HG03196 (cell line): ENCODE results near the gene MEIS2.

ENCODE experiments used
- ATAC-seq: cut with Tn5 transposase; IDR thresholded peaks from one replicate; pipeline ENCODE4 v1.9.1; 2021; ENCODE audit not compliant: unreplicated experiment

MEIS2 gene

DNA sequence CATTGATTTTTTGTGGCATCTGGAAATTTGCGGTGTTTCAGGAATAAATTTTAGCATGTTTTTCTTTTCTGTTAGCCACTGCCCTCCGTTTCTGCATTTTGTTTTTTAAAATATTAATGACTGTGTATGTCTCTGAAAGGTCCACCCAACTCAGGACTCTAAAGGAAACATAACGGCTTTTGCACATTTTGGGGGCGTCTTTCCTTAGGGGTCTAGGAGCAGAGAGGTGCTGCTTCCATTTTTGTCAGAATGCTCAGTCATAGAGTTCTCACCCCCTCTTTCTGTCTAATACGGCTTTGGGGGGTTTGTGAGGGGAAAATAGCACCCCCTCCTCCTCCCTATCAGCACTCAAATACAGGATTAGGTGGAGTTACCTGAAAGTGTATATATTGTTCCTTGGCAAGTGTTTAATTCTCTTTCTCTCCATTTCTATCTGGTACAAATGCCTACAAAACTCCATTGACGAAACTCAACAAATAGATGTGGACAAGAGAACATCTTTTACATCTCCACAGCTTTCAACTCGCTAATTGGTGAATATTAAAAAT is 219.4 kb downstream of the MEIS2 start:
- no peak for ATAC-seq

- ATAC-seq, result no peak
Observed at GRCh38 chr15:36880224-36880912, 220.0 kb downstream of the MEIS2 start.

DNA sequence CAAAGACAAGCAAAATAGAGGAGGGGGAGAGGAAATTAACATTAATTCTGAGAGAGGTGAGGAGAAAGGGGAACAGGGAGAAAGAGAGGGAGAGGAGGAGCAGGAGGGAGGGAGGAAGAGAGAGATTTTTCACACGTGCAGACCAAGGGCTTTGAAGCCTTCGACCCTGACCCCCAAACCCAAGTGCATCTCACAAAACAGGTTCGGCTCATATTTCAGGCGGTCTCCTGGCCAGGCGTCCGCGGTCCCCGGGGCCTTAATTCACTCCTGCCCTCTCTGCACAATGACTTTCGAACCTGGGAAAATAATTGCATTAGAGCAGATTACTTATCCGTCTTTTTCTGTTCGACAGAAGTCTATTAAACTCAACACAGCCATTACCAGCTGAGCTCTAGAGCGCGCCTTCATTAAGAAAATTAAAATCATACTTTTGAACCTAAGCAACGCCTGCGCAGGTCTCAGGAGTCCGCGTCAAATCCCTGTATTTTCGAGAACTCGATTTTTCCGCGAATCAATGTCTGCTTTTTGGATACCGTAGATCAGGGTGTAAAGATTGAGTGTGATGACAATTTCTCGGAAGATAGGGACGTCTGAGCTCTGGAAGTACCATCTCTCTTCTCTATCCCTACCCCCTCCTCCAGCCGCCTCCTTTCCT is 220.7 kb downstream of the MEIS2 start:
- ATAC-seq, result no peak

DNA sequence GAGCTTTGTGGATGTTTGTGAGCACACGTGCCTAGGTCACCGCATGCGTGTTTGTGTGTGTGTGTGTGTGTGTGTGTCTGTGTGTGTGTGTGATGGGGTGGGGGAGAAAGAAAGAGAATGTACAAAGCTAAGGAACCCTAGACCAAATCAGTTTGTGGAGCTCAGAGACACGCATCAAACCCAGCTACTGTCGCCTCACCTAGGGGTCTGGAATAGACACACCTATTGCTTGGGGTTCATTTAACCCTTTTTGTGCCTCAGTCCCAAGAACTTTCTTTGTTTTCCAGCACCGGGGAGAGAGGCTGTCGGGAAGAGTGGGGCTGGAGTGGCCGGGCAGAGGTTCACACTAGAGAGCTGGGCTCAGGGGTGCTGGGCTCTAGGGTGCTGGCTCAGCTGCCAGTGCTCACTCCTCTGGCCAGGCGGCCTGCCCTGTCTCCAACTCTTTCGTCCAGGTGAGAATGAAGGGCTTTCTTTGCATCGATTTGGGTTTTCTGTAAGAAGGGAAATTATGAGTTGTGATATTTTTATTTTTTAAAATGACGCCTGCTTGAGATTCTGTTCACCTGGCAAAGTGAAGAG is 221.6 kb downstream of the MEIS2 start:
- no peak for ATAC-seq

DNA sequence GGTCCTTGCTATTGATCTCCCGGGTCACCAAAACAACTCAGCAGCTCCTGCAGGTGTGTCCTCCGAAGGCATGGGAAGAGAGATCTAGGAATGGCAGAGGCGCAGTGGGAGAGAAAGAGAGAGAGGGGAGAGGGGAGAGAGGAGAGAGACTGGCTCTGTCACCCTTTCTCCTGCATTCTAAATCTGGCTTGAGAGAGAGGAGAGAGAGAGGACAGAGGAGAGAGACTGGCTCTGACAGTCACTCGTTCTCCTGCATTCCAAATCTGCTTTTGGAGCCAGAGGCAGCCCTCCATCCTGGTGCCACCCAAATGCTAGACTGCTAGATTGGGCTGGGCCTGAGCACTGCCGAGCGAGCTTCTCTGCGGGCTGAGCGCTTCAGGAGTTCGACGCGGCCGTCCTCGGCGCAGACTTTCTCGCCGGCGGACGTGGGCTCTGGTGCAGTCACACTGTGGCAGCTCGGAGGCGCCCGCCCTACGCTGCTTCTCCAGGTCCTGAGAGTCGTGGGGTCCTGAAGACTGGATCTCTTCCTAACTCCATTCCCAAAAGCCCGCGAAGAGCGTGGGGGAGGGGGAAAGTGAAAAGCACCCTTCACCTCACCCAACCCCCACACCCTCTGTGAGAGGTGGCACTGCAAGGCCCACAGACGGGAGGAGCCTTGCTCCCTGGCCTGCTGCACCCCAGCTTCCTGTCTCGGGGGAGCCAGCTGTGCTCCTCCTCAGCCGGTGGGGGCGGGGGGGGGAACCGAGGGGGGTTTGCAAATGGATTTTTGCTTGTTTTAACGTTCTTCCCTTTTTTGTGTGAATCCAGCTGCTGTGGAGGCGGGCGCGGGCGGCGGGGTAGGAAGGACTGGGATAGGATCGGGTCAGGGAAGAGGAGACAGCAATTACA is 222.3 kb downstream of the MEIS2 start:
- ATAC-seq, result no peak

- no peak for ATAC-seq
Observed at GRCh38 chr15:36877294-36877693, 223.1 kb downstream of the MEIS2 start.

- ATAC-seq, result no peak
Observed at GRCh38 chr15:36875740-36876334, 224.5 kb downstream of the MEIS2 start.

DNA sequence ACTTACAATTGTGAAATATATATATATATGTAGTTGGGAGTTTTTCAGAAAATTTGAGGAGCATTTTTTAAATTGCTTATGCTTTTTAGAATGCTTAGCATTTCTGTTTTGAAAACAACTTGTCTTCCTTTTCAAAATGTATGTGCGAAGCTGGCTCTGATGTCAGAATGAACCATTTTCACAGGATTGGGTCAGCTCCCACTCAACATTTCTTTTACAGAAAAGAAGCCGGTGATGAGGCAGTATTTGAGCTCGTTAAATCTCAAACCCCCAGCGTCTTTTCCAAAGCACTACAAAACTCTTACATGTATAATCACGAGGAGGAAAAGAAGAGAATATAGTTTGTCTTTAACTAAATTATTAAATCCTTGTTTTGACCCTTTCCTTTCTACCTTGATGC is 225.4 kb downstream of the MEIS2 start:
- no peak for ATAC-seq

GRCh38 chr15:36867436-36867835 is 232.9 kb downstream of the MEIS2 start:
- no peak for ATAC-seq

- ATAC-seq, result no peak
Observed at GRCh38 chr15:36866896-36867295, 233.5 kb downstream of the MEIS2 start.

DNA sequence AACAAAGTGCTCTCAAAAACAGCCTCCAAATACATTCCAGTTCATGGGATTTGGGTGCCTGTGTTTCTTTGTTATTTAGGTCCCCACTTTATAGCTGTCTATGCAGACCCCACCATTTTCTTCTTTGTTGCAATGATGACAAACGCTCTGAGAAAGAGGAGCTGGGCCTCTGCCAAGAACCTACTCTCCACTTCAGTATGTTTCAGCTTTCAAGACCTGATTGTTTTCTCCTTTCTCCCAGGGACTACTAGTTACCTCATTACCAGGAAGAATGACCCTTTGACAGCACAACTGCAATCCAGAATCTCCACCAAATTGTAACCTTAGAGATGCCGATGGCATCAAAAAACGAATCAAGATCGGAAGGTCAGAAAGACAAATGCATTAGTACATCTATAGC is 236.8 kb downstream of the MEIS2 start:
- no peak for ATAC-seq

DNA sequence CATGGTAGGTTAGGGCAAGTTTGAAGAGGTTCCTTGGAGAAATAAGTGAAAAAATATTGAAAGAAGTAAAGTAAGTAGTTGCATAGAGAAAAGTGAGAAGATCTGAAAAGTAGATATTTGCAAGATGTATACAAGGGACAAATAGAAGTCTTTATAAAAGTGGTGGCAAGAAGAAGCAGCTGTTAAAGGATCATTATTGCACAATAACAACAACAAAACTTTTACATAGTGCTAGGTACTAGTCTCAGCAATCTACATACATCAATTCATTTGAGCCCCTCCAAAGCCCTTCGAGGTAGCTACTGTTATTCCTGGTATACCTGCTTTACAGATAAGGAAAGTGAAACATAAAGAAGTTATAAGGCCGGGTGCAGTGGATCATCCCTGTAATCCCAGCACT is 239.6 kb downstream of the MEIS2 start:
- ATAC-seq, result no peak

- no peak for ATAC-seq
Observed at GRCh38 chr15:36858423-36858822, 241.9 kb downstream of the MEIS2 start.

- no peak for ATAC-seq
Observed at GRCh38 chr15:36856339-36856973, 243.9 kb downstream of the MEIS2 start.

DNA sequence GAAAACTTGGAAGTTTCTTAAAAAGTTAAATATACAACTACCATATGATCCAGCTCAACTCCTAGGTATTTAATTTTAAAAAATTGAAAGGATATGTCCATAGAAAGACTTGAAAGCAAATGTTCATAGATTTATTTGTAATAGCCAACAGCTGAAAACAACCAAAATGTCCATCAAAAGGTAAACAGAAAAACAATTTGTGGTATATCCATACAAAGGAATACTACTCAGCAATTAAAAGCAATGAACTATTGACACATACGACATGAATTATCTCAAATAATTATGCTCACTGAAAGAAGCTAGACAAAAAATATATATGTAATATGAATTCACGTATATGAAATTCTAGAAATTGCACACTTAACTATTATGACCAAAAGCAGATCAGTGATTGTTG is 249.5 kb downstream of the MEIS2 start:
- no peak for ATAC-seq

DNA sequence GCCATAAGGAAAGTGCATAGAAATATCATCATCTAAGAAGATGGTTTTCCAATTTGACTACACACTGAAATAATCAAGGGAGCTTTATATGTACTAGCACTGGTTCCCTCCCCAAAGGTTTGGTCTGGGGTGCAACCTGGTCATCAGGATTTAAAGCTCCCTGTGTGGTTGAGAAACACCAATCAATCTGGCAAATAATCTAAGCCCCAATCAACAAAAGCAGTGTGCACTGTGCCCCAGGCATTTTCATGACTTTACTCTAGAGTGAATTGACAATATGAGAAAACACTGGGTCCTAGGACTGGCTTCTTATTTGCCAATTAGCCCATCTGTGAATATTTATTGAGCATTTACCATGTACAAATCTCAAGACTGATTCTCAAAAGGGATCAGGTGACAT is 255.1 kb downstream of the MEIS2 start:
- ATAC-seq, result no peak

GRCh38 chr15:36844534-36844998 is 255.8 kb downstream of the MEIS2 start:
- no peak for ATAC-seq

DNA sequence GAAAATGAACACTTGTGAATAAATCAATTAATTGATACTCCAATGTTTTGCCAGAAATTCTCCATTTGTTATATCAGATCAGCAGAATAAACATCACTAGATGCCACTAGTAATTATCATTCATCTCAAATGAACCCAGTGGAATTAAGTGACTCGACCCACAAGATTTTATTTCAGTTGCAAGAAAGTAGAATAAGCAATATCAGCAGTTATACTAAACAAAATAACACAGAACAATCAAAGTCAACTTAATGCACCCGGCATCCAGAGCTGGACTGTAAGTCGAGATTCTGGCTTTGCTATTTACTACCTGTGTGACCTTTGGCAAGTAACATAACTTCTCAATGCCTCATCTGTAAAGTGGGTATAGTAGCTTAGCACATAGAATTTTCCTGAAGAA is 256.5 kb downstream of the MEIS2 start:
- ATAC-seq, result no peak

GRCh38 chr15:36841193-36841592 is 259.2 kb downstream of the MEIS2 start:
- ATAC-seq, result no peak
